ENCODE data around the gene SIAH1. TPM values are rescaled to one million over a fixed set of nuclear protein-coding genes. Genes with fewer than 3 reads are reported as not detected.
A peak's percentile ranks its signal among the peaks of the same experiment; 100 is the strongest.
"Not testable (repeated sequence)": the region's sequence is repeated elsewhere in the genome, so short reads cannot be mapped to it uniquely, and the experiment has no call there.

Gene SIAH1
- total RNA-seq, 1 experiment from 2014 or later: 36.7 TPM

DNA sequence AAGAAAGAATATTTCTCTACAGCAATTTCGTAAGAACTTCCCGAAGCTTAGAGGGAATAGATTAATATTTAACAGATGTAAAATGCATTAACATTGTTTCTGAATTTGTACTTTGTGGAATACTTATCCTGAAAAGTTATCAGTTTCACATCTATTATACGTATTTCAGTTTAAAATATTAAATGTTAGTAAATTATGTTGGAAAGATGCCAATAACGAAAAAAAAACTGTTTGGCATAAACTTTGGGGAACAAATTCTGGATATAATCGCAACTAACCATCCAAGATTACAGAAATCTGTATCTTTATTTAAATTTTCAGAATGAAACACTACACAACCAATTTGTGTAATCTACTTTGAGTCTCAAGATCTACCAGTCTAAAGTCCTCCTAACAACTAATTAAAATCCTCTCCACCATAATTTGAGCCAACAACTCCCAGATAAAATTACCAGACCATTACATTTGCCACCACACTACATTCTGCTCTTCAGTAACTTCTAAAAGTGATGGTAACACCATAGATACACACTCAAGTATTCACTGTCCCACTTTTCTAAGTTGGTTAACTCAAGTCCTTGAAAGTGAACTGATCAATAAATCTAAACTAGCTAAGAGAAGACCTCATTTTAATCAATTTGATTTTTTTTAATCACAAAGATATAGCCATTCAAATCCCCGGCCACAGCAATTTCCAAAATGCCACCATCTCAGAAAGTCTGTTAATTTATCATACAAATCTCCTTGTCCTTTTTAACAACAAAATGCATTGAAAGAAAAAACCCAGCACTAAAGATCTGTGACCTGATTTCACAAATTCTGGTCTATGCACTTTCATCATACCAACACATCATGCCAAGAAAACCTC lies 2.0 kb downstream of the SIAH1 start:
- no peak overlapping the region for H3K27ac ChIP-seq
- H3K36me3 ChIP-seq: peaks cover 14% of the 10 kb centered on the region
- peaks cover 20% of the 10 kb centered on the region for H3K4me1 ChIP-seq (replicated peaks)
- no peaks in the 10 kb centered on the region for H3K27me3 ChIP-seq (replicated peaks)
- H3K4me3 ChIP-seq: peak overlapping the region; percentile 100
- DNase-seq (ENCODE audit: low read depth in 1 of 2, low spot score in 2 of 2): peak in 1 of 2 experiments; percentile 8
- peaks cover 5% of the 10 kb centered on the region; the same call in 1 of the 2 replicates for H3K9me3 ChIP-seq (replicated peaks)

DNA sequence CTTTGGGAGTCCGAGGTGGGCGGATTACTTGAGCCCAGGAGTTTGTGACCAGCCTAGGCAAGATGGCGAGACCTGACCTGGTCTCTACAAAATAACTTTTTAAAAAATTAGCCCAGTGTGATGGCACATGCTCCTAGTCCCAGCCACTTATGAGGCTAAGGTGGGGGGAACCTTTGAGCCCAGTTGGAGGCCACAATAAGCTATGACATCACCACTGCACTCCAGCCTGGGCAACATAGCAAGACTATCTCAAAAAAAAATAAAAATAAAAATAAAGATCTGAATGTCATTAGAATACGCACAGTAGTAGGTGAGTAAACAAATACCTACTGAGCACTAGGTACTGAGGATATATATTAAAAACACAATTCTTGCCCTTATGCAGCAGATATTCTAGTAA lies 3.1 kb downstream of the SIAH1 start:
- Histone ChIP-seq H3K4me3 (no peak overlapping the region), H3K27ac (no peak overlapping the region)

DNA sequence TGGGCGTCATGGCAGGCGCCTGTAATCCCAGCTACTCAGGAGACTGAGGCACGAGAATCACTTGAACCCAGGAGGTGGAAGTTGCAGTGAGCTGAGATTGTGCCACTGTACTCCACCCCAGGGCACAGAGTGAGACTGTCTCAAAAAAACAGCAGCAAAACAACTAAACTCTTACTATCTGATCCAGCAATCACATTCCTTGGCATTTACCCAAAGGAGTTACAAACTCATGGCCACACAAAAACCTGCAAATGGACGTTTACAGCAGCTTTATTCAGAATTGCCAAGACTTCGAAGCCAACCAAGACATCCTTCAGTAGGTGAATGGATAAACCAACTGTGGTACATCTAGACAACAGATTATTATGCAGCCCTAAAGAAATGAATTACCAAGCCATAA lies 4.0 kb downstream of the SIAH1 start:
- Histone ChIP-seq H3K9me3 (replicated peaks) (peaks cover 5% of the 10 kb centered on the region; the same call in 1 of the 2 replicates), H3K27ac (no peak overlapping the region), H3K36me3 (peaks cover 14% of the 10 kb centered on the region), H3K4me3 (no peak overlapping the region), H3K27me3 (replicated peaks) (no peaks in the 10 kb centered on the region), H3K4me1 (replicated peaks) (peaks cover 19% of the 10 kb centered on the region)
- no peak for DNase-seq (ENCODE audit: low read depth in 1 of 2, low spot score in 2 of 2)

More for the DNA sequence above, 3.1 kb downstream of the SIAH1 start:
- H3K4me1 ChIP-seq (replicated peaks): peaks cover 20% of the 10 kb centered on the region
- peaks cover 14% of the 10 kb centered on the region for H3K36me3 ChIP-seq
- no peaks in the 10 kb centered on the region for H3K27me3 ChIP-seq (replicated peaks)
- peaks cover 5% of the 10 kb centered on the region; the same call in 1 of the 2 replicates for H3K9me3 ChIP-seq (replicated peaks)
- no peak for DNase-seq (ENCODE audit: low read depth in 1 of 2, low spot score in 2 of 2)

DNA sequence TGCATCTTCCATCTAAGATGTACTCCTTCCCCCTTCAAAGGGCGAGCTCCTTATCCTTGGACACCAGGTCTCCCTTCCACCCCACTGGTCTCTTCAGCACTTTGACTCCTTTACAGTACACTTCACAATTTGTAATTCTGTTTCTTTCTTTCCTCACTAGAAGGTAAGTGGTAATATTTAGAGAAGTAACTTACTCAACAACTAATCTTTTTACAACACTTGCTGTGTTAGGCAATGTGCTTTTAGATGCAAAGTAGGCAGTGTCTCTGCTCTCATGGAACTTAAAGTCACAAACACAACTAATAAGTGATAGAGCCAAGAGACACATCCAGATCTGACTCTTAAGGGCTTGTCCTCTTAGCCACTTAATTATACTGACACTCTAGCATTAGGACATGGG lies 6.4 kb downstream of the SIAH1 start:
- Histone ChIP-seq H3K27ac (no peak overlapping the region), H3K4me1 (replicated peaks) (peaks cover 19% of the 10 kb centered on the region), H3K27me3 (replicated peaks) (no peaks in the 10 kb centered on the region), H3K4me3 (no peak overlapping the region), H3K9me3 (replicated peaks) (no peaks in the 10 kb centered on the region), H3K36me3 (peaks cover 6% of the 10 kb centered on the region; the same call in 1 of the 2 replicates)
- DNase-seq (ENCODE audit: low read depth in 1 of 2, low spot score in 2 of 2): no peak

DNA sequence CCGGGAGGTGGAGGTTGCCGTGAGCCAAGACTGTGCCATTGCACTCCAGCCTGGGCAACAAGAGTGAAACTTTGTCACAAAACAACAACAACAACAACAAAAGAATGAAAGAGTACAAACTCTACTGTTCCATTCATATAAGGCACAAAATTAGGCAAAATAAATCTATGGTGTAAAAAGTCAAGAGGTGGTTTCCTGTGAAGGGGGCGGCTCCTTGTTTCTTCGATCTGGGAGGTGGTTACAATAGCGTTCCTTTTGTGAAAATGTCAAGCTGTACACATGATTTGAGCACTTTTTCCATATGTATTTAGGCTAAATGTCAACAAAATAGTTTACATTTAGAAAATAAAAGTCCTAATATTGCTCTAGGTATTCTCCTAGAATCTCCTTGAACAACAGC lies 6.9 kb downstream of the SIAH1 start:
- Histone ChIP-seq H3K36me3 (peaks cover 6% of the 10 kb centered on the region; the same call in 1 of the 2 replicates), H3K4me3 (no peak overlapping the region), H3K27ac (no peak overlapping the region), H3K27me3 (replicated peaks) (no peaks in the 10 kb centered on the region), H3K9me3 (replicated peaks) (no peaks in the 10 kb centered on the region), H3K4me1 (replicated peaks) (peaks cover 15% of the 10 kb centered on the region)
- no peak for DNase-seq (ENCODE audit: low read depth in 1 of 2, low spot score in 2 of 2)

DNA sequence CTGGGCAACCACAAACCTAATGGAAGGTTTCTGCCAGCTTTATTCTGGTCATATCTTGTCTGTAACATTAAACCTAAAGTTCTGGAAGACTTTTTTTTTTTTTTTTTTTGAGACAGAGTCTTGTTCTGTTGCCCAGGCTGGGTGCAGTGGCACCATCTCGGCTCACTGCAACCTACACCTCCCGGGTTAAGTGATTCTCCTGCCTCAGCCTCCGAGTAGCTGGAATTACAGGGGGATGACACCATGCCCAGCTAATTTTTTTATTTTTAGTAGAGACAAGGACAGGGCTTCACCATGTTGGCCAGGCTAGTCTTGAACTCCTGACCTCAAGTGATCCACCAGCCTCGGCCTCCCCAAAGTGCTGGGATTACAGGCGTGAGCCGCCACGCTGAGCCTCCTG lies 7.9 kb downstream of the SIAH1 start:
- H3K4me3 ChIP-seq; DNase-seq (ENCODE audit: low read depth in 1 of 2, low spot score in 2 of 2); H3K9me3 ChIP-seq (replicated peaks); H3K27me3 ChIP-seq (replicated peaks); H3K27ac ChIP-seq; H3K36me3 ChIP-seq: not testable (repeated sequence)
- H3K4me1 ChIP-seq (replicated peaks): peaks cover 13% of the 10 kb centered on the region

DNA sequence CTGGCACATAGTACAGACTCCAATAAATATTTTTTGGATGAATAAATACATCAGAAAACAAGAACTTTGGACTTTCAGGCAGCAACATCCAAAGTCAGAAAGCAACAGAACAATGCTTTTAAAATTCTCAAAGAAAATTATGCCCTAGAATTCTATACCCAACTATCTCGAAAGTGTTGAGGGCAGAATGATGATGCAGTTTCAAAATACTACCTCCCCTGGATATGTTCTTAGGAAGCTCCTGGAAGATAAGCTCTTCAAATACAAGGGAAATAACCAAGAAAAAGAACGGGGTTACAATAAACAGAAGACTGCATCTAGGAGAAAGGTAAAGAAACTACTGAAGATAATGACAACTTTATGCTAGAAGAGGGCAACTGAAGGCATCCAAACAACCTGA lies 11.0 kb downstream of the SIAH1 start:
- no peaks in the 10 kb centered on the region for H3K27me3 ChIP-seq (replicated peaks)
- DNase-seq (ENCODE audit: low read depth in 1 of 2, low spot score in 2 of 2): no peak
- H3K9me3 ChIP-seq (replicated peaks): no peaks in the 10 kb centered on the region
- peaks cover 8% of the 10 kb centered on the region for H3K4me1 ChIP-seq (replicated peaks)
- no peaks in the 10 kb centered on the region for H3K36me3 ChIP-seq
- no peak overlapping the region for H3K27ac ChIP-seq
- H3K4me3 ChIP-seq: no peak overlapping the region

DNA sequence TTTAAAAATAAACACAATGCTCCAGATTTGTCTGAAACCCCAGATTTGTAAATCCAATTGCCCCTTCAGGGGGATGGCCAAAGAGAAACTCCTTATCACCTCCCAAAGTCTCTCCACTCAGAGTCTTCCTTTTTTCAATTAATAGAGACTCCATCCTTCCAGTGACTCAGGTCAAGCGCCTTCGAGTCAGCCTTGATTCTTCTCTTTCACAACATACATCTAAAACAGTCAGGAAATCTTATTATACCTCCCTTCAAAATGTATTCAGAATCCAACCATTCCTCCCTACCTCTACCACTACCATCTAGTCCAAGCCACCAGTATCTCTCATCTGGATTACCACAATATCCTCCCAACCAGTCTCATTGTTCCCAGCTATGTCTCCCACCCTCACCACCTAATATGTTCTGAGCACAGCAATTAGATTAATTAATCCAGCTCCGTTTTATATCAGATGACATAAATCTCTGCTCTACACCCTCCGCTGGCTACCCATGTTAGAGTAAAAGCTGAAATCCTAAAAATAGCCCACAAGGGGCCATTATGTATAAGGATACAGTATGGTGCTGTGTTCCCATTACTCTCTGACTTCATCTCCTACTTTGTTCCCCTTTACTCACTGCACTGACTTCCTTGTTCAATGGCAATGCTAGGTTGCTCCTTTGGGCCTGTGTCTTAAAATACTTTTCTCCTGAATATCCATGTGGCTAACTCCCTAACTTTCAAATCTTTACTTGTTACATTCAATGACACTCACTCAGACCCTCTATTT lies 11.8 kb downstream of the SIAH1 start:
- Histone ChIP-seq H3K27me3 (replicated peaks) (no peaks in the 10 kb centered on the region), H3K4me1 (replicated peaks) (peaks cover 8% of the 10 kb centered on the region), H3K27ac (no peak overlapping the region), H3K36me3 (no peaks in the 10 kb centered on the region), H3K9me3 (replicated peaks) (no peaks in the 10 kb centered on the region), H3K4me3 (no peak overlapping the region)
- DNase-seq (ENCODE audit: low read depth in 1 of 2, low spot score in 2 of 2): no peak

DNA sequence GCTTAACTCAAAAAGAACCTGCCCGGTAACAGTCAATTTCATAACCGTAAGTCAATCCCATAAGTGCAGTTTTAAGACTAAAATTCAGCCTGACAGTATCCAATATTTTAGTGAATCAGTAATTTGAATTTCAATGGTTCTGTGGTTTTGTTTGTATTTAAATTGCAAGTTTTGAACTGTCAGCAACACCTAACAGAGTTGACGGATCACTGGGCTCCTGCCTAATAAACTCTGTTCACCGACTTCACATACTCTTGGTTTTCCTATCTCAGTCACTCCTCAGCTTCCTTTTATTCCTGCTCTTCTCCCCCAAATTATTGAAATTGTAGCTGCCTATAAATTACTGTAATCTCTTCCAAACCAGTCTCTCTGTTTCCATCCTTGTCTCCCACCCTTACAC lies 12.5 kb downstream of the SIAH1 start:
- H3K9me3 ChIP-seq (replicated peaks): no peaks in the 10 kb centered on the region
- no peaks in the 10 kb centered on the region for H3K36me3 ChIP-seq
- H3K4me1 ChIP-seq (replicated peaks): peaks cover 8% of the 10 kb centered on the region
- H3K27me3 ChIP-seq (replicated peaks): no peaks in the 10 kb centered on the region
- H3K4me3 ChIP-seq: no peak overlapping the region
- no peak overlapping the region for H3K27ac ChIP-seq
- no peak for DNase-seq (ENCODE audit: low read depth in 1 of 2, low spot score in 2 of 2)

DNA sequence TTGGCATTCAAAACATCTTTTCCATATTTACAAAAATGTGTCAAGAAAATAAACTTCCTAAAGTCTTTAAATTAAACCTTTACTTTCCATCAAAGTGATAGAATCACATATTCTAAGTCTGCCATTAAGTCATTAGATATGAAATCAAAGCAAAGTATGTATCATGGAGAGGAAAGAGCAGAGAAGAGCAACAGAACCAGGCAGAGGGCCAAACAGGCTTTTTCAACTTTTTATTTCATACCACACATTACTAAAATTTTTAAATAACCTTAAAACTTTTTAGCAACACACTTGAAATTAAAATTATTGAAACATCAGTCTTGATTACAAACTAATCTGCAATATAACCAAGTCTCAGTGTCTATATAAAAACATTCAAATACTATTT lies 13.8 kb downstream of the SIAH1 start:
- no peak for DNase-seq (ENCODE audit: low read depth in 1 of 2, low spot score in 2 of 2)
- Histone ChIP-seq H3K27ac (no peak overlapping the region), H3K4me3 (no peak overlapping the region), H3K4me1 (replicated peaks) (peaks cover 22% of the 10 kb centered on the region), H3K36me3 (no peaks in the 10 kb centered on the region), H3K27me3 (replicated peaks) (no peaks in the 10 kb centered on the region), H3K9me3 (replicated peaks) (no peaks in the 10 kb centered on the region)

DNA sequence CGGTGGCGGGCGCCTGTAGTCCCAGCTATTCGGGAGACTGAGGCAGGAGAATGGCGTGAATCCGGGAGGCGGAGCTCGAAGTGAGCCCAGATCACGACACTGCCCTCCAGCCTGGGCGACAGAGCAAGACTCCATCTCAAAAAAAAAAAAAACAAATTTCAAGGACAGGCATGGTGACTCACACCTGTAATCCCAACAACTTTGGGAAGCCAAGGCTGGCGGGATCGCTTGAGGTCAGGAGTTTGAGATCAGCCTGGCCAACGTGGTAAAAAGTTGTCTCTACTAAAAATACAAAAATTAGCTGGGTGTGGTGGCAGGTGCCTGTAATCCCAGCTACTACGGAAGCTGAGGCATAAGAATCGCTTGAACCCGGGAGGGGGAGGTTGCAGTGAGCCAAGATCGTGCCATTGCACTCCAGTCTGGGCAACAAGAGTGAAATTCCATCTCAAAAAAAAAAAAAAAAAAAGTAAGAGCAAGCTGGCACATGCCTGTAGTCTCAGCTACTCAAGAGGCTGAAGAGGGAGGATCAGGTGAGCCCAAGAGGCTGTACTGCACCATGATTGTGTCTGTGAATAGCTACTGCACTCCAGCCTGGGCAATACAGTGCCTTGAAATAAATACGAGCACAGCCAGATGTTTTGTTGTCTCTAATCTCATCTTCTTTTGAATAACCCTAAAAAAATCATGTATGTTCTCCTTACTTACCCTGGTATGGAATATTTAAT lies 14.4 kb downstream of the SIAH1 start:
- DNase-seq (ENCODE audit: low read depth in 1 of 2, low spot score in 2 of 2); H3K27ac ChIP-seq; H3K9me3 ChIP-seq (replicated peaks); H3K27me3 ChIP-seq (replicated peaks); H3K36me3 ChIP-seq; H3K4me3 ChIP-seq: not testable (repeated sequence)
- H3K4me1 ChIP-seq (replicated peaks): peaks cover 23% of the 10 kb centered on the region

DNA sequence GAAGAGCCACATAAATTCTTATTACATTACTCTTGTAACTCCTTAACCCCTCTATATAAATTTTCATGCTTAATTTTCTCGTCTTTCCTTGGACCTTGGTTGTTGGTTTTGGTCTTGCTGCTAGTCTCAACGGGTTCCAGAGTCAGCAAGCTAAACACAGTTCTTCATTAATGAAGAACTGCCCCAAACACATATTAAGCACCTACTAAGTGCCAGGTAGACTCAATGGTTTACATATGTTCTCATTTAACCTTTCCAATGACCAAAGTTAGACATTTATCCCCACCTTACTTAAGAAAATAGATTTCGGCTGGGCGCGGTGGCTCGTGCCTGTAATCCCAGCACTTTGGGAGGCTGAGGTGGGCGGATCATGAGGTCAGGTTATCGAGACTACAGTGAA lies 15.0 kb downstream of the SIAH1 start:
- no peak overlapping the region for H3K27ac ChIP-seq
- 0 out of 2 replicates have a peak, but pooled peaks cover 3% of the 10 kb centered on the region for H3K36me3 ChIP-seq
- H3K9me3 ChIP-seq (replicated peaks): no peaks in the 10 kb centered on the region
- H3K4me1 ChIP-seq (replicated peaks): peaks cover 28% of the 10 kb centered on the region
- no peaks in the 10 kb centered on the region for H3K27me3 ChIP-seq (replicated peaks)
- DNase-seq (ENCODE audit: low read depth in 1 of 2, low spot score in 2 of 2): no peak
- no peak overlapping the region for H3K4me3 ChIP-seq

DNA sequence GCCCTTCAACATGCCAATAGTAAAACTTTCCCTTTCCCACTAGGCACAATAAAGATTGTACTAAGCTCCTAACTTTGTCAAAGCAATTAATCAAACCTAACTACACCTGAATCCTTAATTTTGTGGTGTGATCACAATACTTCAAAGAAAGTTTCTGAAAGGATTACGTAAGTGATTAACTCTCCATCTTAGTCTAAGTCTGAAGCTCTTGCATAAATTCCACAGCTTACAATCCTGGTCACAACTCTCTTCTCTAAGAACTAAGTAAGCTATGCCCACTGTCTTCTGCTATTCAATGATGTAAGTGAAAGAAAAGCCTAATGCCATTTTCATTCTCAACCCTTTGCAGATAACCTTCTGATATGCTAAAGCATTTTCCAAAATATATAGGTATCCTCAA lies 15.4 kb downstream of the SIAH1 start:
- no peak for DNase-seq (ENCODE audit: low read depth in 1 of 2, low spot score in 2 of 2)
- H3K9me3 ChIP-seq (replicated peaks): no peaks in the 10 kb centered on the region
- peaks cover 26% of the 10 kb centered on the region for H3K4me1 ChIP-seq (replicated peaks)
- H3K27me3 ChIP-seq (replicated peaks): no peaks in the 10 kb centered on the region
- H3K4me3 ChIP-seq: no peak overlapping the region
- H3K27ac ChIP-seq: no peak overlapping the region
- H3K36me3 ChIP-seq: 0 out of 2 replicates have a peak, but pooled peaks cover 8% of the 10 kb centered on the region
